HG02571 (cell line): ENCODE data around the gene THSD7A.

Source experiments
- ATAC-seq: cut with Tn5 transposase; IDR thresholded peaks from one replicate; pipeline ENCODE4 v1.9.1; 2021; ENCODE audit warnings: mild to moderate bottlenecking, moderate library complexity; ENCODE audit not compliant: unreplicated experiment

The THSD7A gene

DNA sequence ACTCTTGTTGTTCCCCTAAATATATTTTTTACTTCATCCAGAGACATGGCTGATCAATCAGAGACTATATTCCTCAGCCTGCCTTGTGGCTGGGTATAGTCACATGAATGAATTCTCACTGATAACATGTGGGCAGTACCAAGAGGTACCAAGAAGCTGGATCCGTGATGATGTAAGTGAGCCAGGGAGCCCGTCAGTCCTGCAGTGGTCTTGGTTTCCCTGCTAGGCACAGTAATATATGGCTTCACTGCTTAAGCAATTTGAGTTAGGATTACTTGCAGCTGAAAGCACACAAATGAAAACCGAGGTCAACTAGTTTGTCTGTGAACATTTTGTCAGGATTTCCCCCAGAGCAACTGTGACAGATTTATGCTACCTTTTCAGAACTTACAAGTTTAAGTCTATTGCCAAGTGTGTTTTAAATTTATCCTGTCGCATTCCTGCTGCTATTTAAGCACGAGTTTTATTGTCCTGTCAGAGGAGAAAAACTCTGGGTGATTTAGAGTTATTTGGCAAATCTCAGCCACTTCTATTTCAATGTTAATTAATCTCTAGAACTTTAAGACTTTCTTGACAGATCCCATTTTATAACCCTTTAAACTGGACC is 476.5 kb downstream of the THSD7A start:
- no peak for ATAC-seq

DNA sequence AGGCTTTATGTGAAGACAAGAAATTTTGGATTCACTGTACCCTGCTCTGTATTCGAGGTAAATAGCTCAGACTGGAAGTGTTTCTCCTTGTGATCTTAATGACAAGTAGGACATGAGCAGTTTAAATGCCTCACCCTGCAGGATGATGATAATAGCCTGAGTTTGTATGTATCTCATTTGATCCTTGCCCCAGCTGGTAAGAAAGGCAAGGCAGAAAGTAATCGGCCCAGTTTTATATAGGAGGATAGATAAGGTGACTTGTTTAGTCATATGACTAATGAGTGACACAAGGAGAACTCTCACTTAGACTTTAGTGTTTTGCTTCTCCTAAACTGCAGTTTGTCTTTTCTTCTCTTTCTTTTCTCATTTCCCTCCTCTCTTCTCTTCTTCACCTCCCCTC is 485.7 kb downstream of the THSD7A start:
- ATAC-seq = no peak

DNA sequence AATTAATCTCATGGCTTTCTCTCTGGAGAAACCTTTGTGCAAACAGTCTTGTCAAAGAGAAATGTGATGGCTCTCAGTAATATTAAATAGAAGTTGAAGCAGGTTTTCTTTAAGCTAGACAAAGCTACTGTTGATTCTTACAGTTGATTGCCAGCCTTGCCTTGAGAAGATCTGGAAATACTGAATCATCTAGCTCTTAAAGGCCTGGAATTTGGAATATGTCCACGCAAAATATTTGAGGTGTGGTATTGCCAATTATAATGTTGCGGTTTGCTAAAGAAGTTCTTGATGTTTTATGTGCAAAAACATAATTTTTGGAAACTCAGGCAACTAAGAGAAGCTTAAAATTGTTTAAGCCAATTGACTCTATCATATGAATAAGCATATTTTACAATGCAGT is 486.4 kb downstream of the THSD7A start:
- no peak for ATAC-seq

DNA sequence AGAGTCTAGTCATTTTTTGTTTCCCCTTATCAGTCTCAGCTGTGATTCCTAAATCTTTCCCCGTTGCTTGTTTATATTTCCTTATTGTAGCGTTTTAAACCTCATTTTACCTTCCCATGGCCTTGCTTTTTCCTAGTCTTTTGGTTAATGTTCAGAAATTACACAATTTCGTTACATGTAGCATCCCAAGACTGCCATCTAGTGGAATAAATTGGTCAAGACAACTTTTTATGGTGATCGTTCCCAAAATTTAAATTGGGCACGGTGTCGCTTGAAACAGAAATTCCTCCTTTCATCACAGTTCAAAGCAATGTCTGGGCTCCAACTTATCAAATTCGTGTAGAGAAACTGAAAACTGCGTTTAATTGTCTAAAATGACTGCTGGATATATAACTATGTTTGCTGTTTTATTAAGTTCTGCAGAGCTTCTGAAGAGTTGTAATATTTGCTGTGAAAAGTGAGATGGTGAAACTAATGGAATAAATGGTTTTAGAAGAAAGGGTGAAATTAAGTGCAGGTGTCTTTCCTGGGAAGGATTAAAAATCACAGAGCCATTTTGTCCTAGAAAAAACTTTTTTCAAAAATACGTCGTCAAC is 488.1 kb downstream of the THSD7A start:
- no peak for ATAC-seq

DNA sequence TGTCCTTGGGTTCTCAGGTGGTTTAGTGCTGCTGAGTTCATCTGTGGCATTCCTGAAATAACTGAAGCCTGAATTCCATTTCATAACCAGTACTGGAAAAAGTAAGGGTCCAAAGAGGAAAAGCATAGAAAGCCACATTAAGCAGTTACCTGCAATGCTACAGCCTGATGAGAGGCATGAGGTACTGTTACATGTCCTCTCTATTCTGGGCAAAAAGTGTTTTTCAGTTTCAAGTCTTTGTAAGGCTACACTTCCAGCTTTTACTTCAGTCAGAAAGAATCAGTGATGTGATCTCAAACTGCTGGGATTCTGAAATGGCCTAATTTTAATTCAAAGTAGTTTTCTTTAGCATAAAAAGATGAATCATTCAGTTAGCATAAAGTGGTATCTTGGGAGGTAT is 488.9 kb downstream of the THSD7A start:
- no peak for ATAC-seq

DNA sequence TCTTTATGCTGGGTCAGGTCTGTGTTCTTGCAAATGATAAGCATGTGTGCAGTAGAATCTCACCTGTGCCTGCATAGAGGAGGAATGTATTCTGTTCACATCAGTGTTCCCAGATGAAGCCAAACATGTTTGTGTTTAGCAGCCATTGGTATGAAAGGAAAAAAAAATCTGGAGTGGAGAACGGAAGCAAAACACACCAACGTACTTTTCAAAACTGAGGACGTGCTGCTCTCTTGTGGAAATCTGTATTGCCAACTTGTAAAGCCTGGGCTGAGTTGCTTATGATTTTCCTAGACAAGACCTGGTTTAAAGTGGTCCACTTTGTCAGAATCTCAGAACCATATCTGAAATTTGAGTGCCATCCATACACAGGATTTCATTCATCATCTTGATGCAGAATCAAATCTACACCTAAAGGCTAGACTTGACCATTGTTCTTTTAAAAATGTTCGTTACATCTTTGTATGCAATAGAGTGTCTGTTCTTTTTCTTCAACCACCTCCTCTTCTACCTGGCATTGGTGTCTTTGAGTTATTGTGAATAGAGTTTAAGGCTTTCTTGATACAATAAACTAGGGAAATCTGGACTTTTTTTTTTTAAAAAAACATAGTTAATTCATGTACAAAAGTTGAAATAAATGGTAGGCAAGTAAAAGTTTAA is 490.6 kb downstream of the THSD7A start:
- no peak for ATAC-seq

DNA sequence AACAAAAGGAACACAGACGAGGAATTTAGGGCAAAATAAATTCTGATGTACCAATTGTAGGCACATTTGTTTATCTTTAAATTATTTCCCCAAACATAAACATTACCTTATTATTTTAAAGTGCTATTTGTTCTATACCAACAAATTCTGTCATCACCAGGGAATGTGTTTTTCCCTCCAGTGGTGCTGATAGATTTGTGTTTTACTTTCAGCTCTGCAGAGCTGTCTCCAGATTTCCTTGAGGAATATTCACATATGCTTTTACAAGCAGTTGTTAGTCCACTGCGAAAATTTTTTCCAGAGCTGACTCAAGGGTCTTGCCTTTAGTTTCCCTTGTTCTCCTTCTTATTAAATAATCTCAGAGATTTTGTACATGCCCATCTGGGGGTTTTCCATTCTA is 495.6 kb downstream of the THSD7A start:
- ATAC-seq = no peak

DNA sequence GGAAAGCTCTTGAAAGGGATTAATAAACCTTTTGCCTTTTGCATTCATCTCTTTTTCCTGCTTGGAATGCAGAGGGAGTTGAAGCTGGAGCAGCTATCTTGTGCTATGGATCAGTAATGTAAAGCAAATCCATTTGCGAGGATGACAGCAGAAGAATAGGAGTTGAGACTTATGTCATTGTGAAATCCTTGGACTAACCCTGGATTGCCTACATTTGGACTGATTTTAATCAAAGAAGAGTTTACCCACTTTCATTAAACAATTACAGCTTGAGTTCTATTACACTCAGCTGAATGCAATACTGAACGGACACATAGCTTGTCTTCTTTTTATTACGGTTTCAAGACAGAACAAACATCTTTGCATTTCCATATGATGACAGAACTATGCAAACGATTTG is 496.1 kb downstream of the THSD7A start:
- ATAC-seq = no peak

DNA sequence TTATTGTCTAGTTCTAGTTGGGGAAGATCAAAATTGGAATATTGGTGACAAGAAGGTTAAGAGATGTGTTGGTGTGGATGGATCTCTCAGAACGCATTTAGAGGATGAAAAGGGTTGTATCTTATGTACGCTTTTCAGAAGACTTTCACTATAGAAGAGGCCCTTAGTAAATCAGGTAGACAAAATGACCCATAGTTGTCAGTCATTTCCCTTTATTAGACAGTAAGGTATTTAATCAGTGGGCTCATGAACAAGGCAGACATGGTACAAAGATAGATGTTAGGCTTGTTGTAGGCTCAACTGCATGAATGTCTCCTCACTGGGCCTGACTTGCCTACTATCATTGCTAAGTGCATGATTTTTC is 499.2 kb downstream of the THSD7A start:
- peak; percentile 50 for ATAC-seq

DNA sequence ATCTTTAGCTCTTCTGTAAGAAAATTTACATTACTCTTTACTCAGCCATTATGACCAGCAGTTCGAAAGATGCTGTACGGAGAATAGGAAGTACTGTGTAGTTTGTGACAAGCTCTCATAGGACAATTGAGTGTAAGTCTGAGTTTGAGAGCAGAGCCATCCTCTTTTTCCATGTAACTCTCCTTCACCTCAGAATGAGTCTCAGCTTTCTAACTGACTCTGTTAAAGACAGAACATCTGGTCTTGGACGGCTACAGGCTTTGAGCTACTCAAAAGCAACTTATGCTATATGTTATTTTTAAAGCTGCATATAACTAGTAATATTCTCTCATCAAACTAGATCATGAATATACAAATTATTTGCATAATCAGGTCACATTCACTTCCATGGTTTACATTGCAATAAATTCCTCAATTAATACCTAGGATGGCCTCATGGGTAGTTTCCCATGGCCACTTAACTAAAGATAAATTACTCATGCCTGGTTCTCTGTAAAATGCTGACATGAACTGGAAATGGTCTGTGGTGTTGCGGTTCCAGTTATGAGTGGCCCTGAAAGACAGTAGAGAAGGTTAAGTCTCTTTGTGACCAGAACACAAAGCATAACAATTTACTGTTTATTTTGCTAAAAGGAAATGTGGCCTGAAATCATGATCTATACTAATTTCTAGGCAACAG is 499.7 kb downstream of the THSD7A start:
- peak; percentile 94 for ATAC-seq

DNA sequence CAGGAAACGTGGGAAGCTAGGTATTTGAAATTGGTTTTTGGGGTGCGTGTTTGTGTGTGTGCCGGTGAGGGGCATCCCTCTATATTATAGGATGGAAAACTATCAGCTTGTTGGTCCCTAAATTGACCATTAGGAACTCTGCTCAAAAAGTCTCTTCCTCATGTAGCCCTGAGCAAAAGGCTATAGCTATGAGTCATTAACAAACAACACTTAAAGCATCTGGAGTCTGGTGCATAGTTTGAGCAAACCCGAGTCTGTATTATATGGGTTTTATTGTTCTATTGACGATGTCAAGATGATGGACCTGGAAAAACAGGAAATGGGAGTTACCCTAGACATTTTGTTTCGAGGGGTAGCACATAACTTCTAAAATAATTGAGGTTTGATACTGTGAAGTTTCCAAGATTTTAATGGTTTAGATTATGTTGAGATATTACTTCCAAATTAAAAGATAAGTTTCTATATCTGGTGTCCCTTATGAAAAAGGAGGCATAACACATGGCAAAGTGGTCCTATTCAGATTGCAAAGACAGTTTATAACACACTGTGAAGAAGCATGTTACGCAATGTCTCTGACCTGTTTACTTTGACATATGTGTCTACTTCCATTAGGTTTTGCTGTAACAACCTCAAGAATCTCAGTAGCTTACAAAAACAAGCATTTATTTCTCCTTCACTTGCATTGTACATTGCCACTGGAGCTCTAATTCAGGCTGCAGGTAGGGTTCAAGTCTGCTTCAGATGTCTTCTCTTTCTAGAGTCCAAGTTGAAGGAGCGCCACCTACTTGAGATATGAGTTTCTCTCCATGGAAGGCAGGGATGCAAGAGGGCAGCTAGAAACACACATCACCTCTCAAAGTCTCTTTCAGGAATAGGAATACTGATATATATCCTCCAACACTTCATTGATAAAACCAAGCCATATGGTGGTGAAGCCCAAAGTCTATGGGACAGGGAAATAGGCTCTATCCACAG is 500.6 kb downstream of the THSD7A start:
- no peak for ATAC-seq

DNA sequence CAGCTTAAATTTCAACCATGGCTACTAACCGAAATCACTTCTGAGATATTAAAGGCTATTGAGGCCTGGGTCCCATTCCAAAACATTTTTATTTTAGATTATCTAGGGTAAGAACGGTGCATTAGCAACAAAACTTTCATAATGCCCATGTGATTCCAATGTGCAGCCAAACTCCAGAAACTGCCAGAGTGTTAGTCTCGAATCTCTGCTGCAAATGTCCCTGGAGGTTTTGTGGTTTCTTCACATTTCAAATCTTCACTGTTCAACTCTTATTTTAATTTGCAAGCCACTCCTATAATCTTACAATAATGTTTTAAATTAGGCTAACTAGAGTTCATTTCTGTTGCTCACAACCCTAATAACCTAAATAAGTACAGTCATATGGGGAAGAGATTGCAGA is 501.3 kb downstream of the THSD7A start:
- ATAC-seq = no peak

DNA sequence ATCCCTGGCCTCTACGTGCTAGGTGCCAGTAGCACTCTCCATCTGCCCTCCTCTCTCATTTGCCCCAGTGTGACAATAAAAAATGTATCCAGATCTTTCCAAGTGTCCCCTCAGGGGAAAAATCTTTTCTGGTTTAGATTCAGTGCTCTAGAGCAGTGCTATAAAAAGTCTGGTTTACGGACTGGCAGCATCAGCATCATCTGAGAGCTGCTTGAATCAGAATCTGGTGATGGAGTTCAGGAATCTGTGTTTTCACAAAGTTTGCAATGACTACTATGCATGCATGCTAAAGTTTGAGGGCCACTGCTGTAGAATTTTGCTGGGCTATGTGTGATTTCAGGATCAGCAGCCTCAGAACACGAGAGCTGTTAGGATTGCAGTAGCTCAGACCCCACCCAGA is 501.8 kb downstream of the THSD7A start:
- no peak for ATAC-seq

DNA sequence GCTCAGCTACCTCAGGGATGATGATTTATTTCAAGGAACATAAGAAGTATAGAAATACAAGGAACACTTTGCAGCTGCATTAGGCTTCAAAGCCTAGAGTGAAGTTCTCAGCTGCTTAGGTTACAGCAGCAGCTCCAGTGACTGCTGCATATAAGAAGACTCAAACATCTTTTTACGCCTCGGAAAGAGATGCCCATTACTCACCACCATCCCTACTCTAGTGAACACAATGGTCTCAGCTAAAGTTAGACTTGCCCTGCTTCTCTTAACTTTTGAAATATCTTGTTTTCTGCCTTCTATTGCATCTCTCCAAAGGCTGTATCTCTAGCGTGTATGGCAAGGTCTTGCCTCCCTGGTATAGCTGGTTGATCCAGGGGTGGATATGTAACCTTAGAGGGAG is 502.4 kb downstream of the THSD7A start:
- no peak for ATAC-seq

DNA sequence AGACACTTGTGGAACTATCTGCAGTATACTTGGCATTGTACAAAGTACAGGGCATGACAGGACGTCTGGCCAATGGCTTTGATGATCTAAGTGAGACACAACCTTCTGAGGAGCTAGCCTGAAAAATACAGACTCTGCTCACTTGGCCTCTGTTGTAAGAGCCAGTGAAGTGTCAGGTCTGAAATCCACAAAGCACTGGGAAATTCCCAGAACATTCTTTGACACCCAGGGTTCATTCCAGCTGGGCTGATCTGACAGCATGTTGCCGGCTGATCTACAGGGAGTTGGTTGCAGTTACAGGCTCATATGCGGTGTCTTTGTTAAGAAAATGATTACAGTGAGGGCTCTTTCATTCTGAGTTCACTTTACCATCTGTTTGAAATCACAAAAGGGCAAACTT is 503.7 kb downstream of the THSD7A start:
- ATAC-seq = no peak

DNA sequence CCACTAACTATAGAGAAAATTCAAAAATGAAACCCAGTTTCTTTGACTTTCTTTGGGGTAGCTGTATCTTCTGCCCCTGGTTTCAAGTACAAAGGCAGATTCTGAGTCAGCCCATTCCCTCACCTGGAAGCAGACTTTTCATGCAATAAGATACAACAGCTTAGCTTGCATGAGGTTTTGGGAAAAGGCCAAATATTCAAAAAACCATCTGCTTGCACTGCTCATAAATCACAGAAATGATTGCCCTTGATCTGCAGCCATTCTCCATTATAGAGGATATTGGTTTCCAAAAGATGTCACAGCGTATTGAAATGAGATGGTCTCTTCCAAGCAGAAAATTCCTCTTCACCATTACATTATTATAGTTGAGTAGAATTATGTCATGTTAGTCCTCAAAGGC is 504.4 kb downstream of the THSD7A start:
- ATAC-seq = no peak
